ENCODE results near the gene POU2F2. TPM values are rescaled to one million over a fixed set of nuclear protein-coding genes. Genes with fewer than 3 reads are reported as not detected.

POU2F2 gene
- polyA plus RNA-seq, 1 of the 3 experiments (the other 2 are of a cell fraction) = 0.49 TPM

DNA sequence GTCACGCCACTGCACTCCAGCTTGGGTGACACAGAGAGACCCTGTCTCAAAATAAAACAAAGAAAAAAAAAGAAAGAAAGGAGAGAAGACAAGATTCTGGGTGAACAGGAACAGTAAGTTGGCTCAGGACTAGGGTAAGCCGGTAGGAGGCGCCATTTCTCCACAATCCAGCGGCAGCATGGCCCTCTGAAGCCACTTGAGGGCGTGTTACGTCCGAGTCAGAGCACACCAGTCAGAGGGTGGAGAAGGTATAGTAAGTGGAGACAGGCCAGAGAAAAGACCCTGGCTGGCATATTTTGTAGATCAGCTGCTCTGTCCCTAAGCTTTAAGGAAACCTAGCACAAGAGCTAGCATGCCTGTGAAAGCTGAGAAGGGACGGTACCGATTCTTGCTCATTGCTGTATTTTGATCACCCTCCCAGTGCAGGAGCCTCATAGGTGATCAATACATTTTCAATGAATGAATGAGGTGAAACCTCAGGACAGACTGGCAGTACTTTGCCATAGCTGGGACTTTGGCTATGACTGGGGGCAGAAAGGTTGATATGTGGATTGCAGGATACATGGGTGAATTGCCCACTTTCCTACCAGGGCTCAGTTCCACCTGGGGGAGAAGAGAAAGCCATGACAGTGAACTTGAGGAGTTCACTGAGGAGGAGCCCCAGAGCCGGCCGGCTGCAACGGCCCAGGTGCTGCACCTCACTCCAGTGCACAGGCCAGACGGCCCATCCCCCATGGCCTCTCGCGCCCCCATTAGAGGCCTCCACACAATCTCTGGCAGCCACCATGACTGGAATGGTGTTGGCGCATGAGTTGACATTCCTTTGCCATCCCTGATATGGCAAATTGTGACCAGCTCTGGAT, 23.5 kb downstream of the POU2F2 start:
- ChIA-PET CTCF (interaction anchor here (0.6 to 7.3 kb wide), 60 partner anchors 10 to 293 kb away, joined by 3 to 116 read pairs (median 4); partner anchors contain the start of genes GSK3A, POU2F2 and ZNF574), POLR2A (no interaction called here)
- DNase-seq = peak; percentile 91
- peaks cover 0 to 31% of the 10 kb centered on the region in 2 experiments; a peak in 3 of 4 replicates for H3K4me1 ChIP-seq (ENCODE audit: control insufficient read depth in 1 of 2, insufficient read depth in 2 of 2, low read depth in 1 of 2, low read length in 1 of 2)
- H2AFZ ChIP-seq (ENCODE audit: low read depth) = no peak overlapping the region; the same call in 1 of the 2 replicates
- H3F3A ChIP-seq (replicated peaks; ENCODE audit: insufficient read depth) = peaks cover 34% of the 10 kb centered on the region
- H3K27me3 ChIP-seq (ENCODE audit: insufficient read depth) = no peaks in the 10 kb centered on the region
- H3K9me3 ChIP-seq = no peaks in the 10 kb centered on the region
- no peak overlapping the region for H3K27ac ChIP-seq (ENCODE audit: low read depth in 2 of 2, low read length in 1 of 2)
- no peak overlapping the region for H3K4me2 ChIP-seq
- H3K36me3 ChIP-seq (replicated peaks in 1 of 2; ENCODE audit: control insufficient read depth in 1 of 2, insufficient read depth in 2 of 2, low read length in 1 of 2) = no peaks in the 10 kb centered on the region
- H3K4me3 ChIP-seq (ENCODE audit: low read depth in 2 of 2, low read length in 1 of 2) = peak overlapping the region in 1 of 2 experiments; percentile 34; a peak in 1 of 4 replicates
- H3K9ac ChIP-seq = no peak overlapping the region
- no peaks in the 10 kb centered on the region for H3K79me2 ChIP-seq (ENCODE audit: insufficient read depth)
- 36% methylated on average over 13 of the region's 16 CpGs for whole genome bisulfite sequencing (ENCODE audit: low lambda C conversion rate)
- no peaks in the 10 kb centered on the region for H4K20me1 ChIP-seq (ENCODE audit: insufficient read depth)
- no peaks in the 10 kb centered on the region for H3K9me2 ChIP-seq
- TF ChIP-seq IRF3 (IDR thresholded peaks at IDR 0.05; ENCODE audit: low read depth, low read length) (no peak), TCF12 (IDR thresholded peaks at IDR 0.05) (no peak), JUND (IDR thresholded peaks at IDR 0.05) (no peak), TEAD4 (IDR thresholded peaks at IDR 0.05; ENCODE audit: borderline replicate concordance, insufficient read depth) (no peak), NFIC (IDR thresholded peaks at IDR 0.05; ENCODE audit: borderline replicate concordance) (no peak), FOSL2 (IDR thresholded peaks at IDR 0.05; ENCODE audit: borderline replicate concordance, low read depth) (no peak), POLR2AphosphoS5 (IDR thresholded peaks at IDR 0.05; ENCODE audit: low read depth, low read length) (no peak), USF1 (IDR thresholded peaks at IDR 0.05; ENCODE audit: borderline replicate concordance, low read depth) (no peak), RXRA (IDR thresholded peaks at IDR 0.05; ENCODE audit: borderline replicate concordance, low read depth) (no peak), FOXM1 (IDR thresholded peaks at IDR 0.05; ENCODE audit: low read depth) (0 out of 2 replicates have a peak, but pooled peaks have one; percentile 24), EP300 (IDR thresholded peaks at IDR 0.05; ENCODE audit: borderline replicate concordance in 1 of 2, low read depth in 1 of 2, low read length in 1 of 2) (no peak), MXI1 (IDR thresholded peaks at IDR 0.05; ENCODE audit: low read depth, low read length) (peak; percentile 41; the same call in 1 of the 2 replicates), USF2 (IDR thresholded peaks at IDR 0.05; ENCODE audit: borderline replicate concordance, low read depth, low read length) (no peak), CHD2 (IDR thresholded peaks at IDR 0.05; ENCODE audit: low read length, partially characterized antibody) (peak; percentile 65), EZH2phosphoT487 (IDR thresholded peaks at IDR 0.05; ENCODE audit: borderline replicate concordance, low read depth) (no peak), NRF1 (IDR thresholded peaks at IDR 0.05; ENCODE audit: low read depth, low read length) (no peak), RCOR1 (IDR thresholded peaks at IDR 0.05; ENCODE audit: low read length) (peak; percentile 48; the same call in 1 of the 2 replicates), TAF1 (IDR thresholded peaks at IDR 0.05; ENCODE audit: borderline replicate concordance, low read depth, low read length) (no peak), SIN3A (IDR thresholded peaks at IDR 0.05; ENCODE audit: borderline replicate concordance, low read depth, low read length) (no peak; the same call in 1 of the 2 replicates), YY1 (IDR thresholded peaks at IDR 0.05; ENCODE audit: low read depth) (no peak), ELF1 (IDR thresholded peaks at IDR 0.05) (no peak)
- TF ChIP-seq, protein P1, sequence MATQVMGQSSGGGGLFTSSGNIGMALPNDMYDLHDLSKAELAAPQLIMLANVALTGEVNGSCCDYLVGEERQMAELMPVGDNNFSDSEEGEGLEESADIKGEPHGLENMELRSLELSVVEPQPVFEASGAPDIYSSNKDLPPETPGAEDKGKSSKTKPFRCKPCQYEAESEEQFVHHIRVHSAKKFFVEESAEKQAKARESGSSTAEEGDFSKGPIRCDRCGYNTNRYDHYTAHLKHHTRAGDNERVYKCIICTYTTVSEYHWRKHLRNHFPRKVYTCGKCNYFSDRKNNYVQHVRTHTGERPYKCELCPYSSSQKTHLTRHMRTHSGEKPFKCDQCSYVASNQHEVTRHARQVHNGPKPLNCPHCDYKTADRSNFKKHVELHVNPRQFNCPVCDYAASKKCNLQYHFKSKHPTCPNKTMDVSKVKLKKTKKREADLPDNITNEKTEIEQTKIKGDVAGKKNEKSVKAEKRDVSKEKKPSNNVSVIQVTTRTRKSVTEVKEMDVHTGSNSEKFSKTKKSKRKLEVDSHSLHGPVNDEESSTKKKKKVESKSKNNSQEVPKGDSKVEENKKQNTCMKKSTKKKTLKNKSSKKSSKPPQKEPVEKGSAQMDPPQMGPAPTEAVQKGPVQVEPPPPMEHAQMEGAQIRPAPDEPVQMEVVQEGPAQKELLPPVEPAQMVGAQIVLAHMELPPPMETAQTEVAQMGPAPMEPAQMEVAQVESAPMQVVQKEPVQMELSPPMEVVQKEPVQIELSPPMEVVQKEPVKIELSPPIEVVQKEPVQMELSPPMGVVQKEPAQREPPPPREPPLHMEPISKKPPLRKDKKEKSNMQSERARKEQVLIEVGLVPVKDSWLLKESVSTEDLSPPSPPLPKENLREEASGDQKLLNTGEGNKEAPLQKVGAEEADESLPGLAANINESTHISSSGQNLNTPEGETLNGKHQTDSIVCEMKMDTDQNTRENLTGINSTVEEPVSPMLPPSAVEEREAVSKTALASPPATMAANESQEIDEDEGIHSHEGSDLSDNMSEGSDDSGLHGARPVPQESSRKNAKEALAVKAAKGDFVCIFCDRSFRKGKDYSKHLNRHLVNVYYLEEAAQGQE (IDR thresholded peaks at IDR 0.05; ENCODE audit: low read depth, low read length) = peak; percentile 29; the same call in 1 of the 2 replicates
- TF ChIP-seq, protein P2, sequence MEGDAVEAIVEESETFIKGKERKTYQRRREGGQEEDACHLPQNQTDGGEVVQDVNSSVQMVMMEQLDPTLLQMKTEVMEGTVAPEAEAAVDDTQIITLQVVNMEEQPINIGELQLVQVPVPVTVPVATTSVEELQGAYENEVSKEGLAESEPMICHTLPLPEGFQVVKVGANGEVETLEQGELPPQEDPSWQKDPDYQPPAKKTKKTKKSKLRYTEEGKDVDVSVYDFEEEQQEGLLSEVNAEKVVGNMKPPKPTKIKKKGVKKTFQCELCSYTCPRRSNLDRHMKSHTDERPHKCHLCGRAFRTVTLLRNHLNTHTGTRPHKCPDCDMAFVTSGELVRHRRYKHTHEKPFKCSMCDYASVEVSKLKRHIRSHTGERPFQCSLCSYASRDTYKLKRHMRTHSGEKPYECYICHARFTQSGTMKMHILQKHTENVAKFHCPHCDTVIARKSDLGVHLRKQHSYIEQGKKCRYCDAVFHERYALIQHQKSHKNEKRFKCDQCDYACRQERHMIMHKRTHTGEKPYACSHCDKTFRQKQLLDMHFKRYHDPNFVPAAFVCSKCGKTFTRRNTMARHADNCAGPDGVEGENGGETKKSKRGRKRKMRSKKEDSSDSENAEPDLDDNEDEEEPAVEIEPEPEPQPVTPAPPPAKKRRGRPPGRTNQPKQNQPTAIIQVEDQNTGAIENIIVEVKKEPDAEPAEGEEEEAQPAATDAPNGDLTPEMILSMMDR (IDR thresholded peaks at IDR 0.05) = peak; percentile 100
- TF ChIP-seq, protein P3, sequence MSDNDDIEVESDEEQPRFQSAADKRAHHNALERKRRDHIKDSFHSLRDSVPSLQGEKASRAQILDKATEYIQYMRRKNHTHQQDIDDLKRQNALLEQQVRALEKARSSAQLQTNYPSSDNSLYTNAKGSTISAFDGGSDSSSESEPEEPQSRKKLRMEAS (IDR thresholded peaks at IDR 0.05; ENCODE audit: low read depth) = no peak

All from SK-N-SH (cell line).